Sigmoid colon (tissue), 3 donors: ENCODE measurements around the gene TBX1.

Experiments used
- POLR2A ChIP-seq, 2 donors: fragments of 450-650 bp; IDR thresholded peaks; one replicate each; pipeline ENCODE4 v1.6.1; 2016; ENCODE audit warnings: antibody characterized with exemption in 2 of 2, mild to moderate bottlenecking in 2 of 2, moderate library complexity in 2 of 2
- TF ChIP-seq, protein P1 (sequence below), 4 experiments: fragments of 450-650 bp in 3 of 4; fragments of 200-600 bp in 1 of 4; IDR thresholded peaks; one replicate each; pipeline ENCODE4 v1.5.1; 2016 to 2019; ENCODE audit warnings: antibody characterized with exemption in 4 of 4, mild to moderate bottlenecking in 3 of 4, moderate library complexity in 2 of 4

DNA sequence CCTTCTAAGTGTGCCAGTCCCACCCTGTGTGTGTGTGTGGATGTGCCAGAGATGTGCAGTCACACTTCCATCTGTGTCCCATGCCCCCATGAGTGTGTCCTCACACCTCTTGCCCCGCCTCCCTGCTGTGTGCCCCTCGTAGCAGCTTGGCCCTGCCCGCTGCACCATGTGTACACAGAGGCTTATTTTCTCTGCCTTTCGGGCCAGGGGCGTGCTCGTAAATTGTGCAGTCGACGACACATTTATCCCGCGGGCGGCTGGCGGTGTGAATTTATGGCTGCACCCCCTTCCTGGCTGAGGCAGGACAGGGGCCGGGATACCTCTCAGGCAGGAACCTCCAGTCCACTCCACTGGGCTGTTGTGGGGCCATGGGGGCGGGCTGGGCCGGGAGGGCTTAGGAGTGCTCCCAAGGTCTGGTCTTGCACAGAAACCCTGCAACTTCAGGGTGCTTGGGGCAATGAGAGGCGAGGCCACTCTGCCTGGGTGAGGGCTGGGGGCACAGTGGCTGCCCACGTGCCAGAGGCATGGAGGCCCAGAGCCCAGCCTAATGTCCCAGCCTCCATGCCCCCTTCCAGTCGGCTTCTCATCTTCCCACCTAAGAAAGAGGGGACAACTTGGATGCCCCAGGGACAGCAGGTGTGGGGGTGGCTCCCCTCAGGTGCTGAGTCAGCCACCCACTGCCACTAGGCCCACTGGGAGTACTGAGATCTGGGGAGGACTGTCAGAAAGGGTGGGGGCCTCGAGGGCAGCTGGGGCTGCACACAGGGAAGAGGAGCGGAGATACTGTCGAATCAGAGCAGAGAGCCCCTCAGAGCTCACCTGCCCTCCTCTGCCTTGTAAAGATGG, 24.7 kb upstream of the TBX1 start:
- TF ChIP-seq, protein P1, sequence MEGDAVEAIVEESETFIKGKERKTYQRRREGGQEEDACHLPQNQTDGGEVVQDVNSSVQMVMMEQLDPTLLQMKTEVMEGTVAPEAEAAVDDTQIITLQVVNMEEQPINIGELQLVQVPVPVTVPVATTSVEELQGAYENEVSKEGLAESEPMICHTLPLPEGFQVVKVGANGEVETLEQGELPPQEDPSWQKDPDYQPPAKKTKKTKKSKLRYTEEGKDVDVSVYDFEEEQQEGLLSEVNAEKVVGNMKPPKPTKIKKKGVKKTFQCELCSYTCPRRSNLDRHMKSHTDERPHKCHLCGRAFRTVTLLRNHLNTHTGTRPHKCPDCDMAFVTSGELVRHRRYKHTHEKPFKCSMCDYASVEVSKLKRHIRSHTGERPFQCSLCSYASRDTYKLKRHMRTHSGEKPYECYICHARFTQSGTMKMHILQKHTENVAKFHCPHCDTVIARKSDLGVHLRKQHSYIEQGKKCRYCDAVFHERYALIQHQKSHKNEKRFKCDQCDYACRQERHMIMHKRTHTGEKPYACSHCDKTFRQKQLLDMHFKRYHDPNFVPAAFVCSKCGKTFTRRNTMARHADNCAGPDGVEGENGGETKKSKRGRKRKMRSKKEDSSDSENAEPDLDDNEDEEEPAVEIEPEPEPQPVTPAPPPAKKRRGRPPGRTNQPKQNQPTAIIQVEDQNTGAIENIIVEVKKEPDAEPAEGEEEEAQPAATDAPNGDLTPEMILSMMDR (IDR thresholded peaks at IDR 0.05) = no peak
- no peak for TF ChIP-seq POLR2A (IDR thresholded peaks at IDR 0.05)
